Endometrial microvascular endothelial cells (primary cell): ENCODE results near the gene KRTDAP. TPM values are rescaled to one million over a fixed set of nuclear protein-coding genes. Genes with fewer than 3 reads are reported as not detected.
"Not testable (repeated sequence)": the region's sequence is repeated elsewhere in the genome, so short reads cannot be mapped to it uniquely, and the experiment has no call there.

Experiments used
- in situ Hi-C: cut with HindIII; loops from 2 replicates; pipeline ENCODE4 v1.10.0; 2017; ENCODE audit warnings: low sequenced_read_pairs, low pct_unique_long_range_greater_than_20kb; ENCODE audit errors: inconsistent ontology term
- total RNA-seq: library from RNA; depleted of rRNA; stranded (reverse); fragments of >200 nt; gene quantifications from one replicate; pipeline ENCODE4 v1.2.3, GENCODE V29; 2015; ENCODE audit errors: inconsistent ontology term

The KRTDAP gene
- total RNA-seq, 1 donor from 2014 or later, result not detected

GRCh38 chr19:35491836-35492360 is 1.6 kb upstream of the KRTDAP start:
- in situ Hi-C loops, result no loop called here

- in situ Hi-C loops, result no loop called here
These were observed 1.6 kb downstream of the KRTDAP start for GRCh38 chr19:35488677-35489076.

- in situ Hi-C loops, result no loop called here
These were observed 2.5 kb downstream of the KRTDAP start for GRCh38 chr19:35487656-35488182.

GRCh38 chr19:35486268-35486708 is 4.0 kb downstream of the KRTDAP start:
- in situ Hi-C loops, result no loop called here

GRCh38 chr19:35484252-35485036 is 5.8 kb downstream of the KRTDAP start:
- in situ Hi-C loops, result no loop called here

- in situ Hi-C loops, result no loop called here
These were observed 7.2 kb downstream of the KRTDAP start for GRCh38 chr19:35483089-35483488.

GRCh38 chr19:35478794-35479677 is 11.2 kb downstream of the KRTDAP start:
- in situ Hi-C loops, result no loop called here

GRCh38 chr19:35476149-35476548 is 14.1 kb downstream of the KRTDAP start:
- in situ Hi-C loops, result no loop called here

GRCh38 chr19:35474594-35474993 is 15.7 kb downstream of the KRTDAP start:
- in situ Hi-C loops, result not testable (repeated sequence)

- in situ Hi-C loops, result no loop called here
These were observed 16.2 kb downstream of the KRTDAP start for GRCh38 chr19:35474104-35474503.

- in situ Hi-C loops, result no loop called here
These were observed 18.3 kb downstream of the KRTDAP start for GRCh38 chr19:35471946-35472345.

- in situ Hi-C loops, result not testable (repeated sequence)
These were observed 19.2 kb downstream of the KRTDAP start for GRCh38 chr19:35471075-35471474.

GRCh38 chr19:35470128-35470527 is 20.1 kb downstream of the KRTDAP start:
- in situ Hi-C loops, result no loop called here

GRCh38 chr19:35468637-35469036 is 21.6 kb downstream of the KRTDAP start:
- in situ Hi-C loops, result no loop called here

GRCh38 chr19:35466259-35466658 is 24.0 kb downstream of the KRTDAP start:
- in situ Hi-C loops, result no loop called here

- in situ Hi-C loops, result not testable (repeated sequence)
These were observed 27.3 kb downstream of the KRTDAP start for GRCh38 chr19:35462956-35463355.

GRCh38 chr19:35462476-35462953 is 27.7 kb downstream of the KRTDAP start:
- in situ Hi-C loops, result no loop called here

GRCh38 chr19:35461788-35462187 is 28.5 kb downstream of the KRTDAP start:
- in situ Hi-C loops, result not testable (repeated sequence)

GRCh38 chr19:35461060-35461459 is 29.2 kb downstream of the KRTDAP start:
- in situ Hi-C loops, result no loop called here
